PFSK-1 (cell line): ENCODE data around the gene TRIM21.

ENCODE experiments used
- FOXP2 ChIP-seq: optimal IDR thresholded peaks from 2 replicates; pipeline ENCODE3; 2011; ENCODE audit warnings: borderline replicate concordance, control low read depth, inconsistent platforms; ENCODE audit not compliant: insufficient read depth; ENCODE audit errors: extremely low read length, extremely low read depth
- POLR2AphosphoS5 ChIP-seq: IDR thresholded peaks from 2 replicates; pipeline ENCODE4 v1.6.1; 2012; ENCODE audit warnings: low read depth, mild to moderate bottlenecking, control low read depth, low read length, moderate library complexity
- SIN3A ChIP-seq: IDR thresholded peaks from 2 replicates; pipeline ENCODE4 v1.6.1; 2012; ENCODE audit warnings: mild to moderate bottlenecking, low read length, moderate library complexity, borderline replicate concordance; ENCODE audit not compliant: insufficient read depth
- TAF1 ChIP-seq: IDR thresholded peaks from 2 replicates; pipeline ENCODE4 v1.6.1; 2012; ENCODE audit warnings: low read length, control low read depth, borderline replicate concordance; ENCODE audit not compliant: insufficient read depth
- TF ChIP-seq, protein P1 (sequence below), 2 experiments: IDR thresholded peaks; 2 replicates each; pipeline versions ENCODE4 v1.6.1 to v1.8.0; 2011 to 2012; ENCODE audit warnings: low read depth in 2 of 2, low read length in 2 of 2, control low read depth in 1 of 2, inconsistent platforms in 1 of 2, mild to moderate bottlenecking in 1 of 2, moderate library complexity in 1 of 2; ENCODE audit not compliant: insufficient read depth in 1 of 2

The TRIM21 gene

DNA sequence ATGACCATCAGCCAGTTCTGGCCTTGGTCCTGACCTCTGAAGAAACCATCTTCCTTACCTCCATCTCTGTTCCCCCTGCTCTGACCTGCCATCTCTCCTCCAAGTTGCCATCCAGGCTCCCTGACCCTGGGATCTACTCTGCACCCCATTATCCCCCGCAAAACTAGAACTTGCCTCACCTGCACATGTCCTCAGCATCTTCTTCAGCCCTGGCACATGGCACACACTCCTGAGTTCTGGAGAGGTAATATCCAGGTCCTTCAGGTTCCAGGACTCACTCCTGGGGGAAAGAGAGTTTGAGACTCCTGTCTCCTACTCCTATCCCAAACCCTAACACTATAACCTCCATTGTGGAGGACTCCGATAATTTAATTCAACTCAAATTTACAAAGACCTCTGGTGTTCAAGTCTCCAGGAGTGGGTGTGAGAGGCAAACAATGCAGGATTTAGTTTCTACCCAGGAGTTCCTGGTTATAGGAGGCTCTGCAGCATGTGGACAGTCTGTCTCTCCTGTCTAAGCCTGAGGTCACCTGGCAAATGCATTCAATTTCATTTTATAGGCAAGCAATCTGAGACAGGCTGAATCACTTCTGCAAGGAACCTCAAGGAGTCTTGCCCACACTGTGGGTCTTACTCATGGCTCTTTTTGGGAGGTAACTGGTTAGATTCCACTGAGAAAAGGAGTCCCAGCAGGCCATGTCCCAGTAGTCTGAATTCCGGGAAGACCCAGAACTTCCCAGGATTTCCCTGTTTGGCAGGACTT, 7.3 kb downstream of the TRIM21 start:
- TF ChIP-seq SIN3A (no peak), TAF1 (no peak), FOXP2 (no peak), POLR2AphosphoS5 (no peak)
- TF ChIP-seq, protein P1, sequence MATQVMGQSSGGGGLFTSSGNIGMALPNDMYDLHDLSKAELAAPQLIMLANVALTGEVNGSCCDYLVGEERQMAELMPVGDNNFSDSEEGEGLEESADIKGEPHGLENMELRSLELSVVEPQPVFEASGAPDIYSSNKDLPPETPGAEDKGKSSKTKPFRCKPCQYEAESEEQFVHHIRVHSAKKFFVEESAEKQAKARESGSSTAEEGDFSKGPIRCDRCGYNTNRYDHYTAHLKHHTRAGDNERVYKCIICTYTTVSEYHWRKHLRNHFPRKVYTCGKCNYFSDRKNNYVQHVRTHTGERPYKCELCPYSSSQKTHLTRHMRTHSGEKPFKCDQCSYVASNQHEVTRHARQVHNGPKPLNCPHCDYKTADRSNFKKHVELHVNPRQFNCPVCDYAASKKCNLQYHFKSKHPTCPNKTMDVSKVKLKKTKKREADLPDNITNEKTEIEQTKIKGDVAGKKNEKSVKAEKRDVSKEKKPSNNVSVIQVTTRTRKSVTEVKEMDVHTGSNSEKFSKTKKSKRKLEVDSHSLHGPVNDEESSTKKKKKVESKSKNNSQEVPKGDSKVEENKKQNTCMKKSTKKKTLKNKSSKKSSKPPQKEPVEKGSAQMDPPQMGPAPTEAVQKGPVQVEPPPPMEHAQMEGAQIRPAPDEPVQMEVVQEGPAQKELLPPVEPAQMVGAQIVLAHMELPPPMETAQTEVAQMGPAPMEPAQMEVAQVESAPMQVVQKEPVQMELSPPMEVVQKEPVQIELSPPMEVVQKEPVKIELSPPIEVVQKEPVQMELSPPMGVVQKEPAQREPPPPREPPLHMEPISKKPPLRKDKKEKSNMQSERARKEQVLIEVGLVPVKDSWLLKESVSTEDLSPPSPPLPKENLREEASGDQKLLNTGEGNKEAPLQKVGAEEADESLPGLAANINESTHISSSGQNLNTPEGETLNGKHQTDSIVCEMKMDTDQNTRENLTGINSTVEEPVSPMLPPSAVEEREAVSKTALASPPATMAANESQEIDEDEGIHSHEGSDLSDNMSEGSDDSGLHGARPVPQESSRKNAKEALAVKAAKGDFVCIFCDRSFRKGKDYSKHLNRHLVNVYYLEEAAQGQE (IDR thresholded peaks at IDR 0.05; ENCODE audit: insufficient read depth in 1 of 2, low read depth in 2 of 2, low read length in 2 of 2) = no peak

DNA sequence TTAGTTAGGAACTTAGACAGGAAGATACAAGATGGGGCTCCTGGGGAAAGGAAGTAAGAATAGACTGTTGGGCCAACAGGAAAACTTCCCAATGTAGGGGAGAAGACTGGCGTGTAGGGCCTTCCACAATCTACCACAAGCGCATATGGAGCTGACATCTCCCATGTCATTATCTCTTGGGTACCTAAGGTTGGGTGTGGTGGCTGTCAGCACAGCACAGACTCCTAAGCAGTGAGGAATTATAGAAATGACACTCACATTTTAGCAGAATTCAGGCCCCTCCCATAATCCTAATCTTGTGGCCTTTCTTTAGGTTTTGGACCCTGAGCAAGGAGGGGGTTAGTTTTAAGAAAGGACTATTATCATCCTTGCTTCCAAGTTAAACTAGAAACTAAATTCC, 11.6 kb downstream of the TRIM21 start:
- TF ChIP-seq, protein P1 (IDR thresholded peaks at IDR 0.05; ENCODE audit: insufficient read depth in 1 of 2, low read depth in 2 of 2, low read length in 2 of 2) = no peak
- TF ChIP-seq TAF1 (no peak), SIN3A (no peak), FOXP2 (no peak), POLR2AphosphoS5 (no peak)

DNA sequence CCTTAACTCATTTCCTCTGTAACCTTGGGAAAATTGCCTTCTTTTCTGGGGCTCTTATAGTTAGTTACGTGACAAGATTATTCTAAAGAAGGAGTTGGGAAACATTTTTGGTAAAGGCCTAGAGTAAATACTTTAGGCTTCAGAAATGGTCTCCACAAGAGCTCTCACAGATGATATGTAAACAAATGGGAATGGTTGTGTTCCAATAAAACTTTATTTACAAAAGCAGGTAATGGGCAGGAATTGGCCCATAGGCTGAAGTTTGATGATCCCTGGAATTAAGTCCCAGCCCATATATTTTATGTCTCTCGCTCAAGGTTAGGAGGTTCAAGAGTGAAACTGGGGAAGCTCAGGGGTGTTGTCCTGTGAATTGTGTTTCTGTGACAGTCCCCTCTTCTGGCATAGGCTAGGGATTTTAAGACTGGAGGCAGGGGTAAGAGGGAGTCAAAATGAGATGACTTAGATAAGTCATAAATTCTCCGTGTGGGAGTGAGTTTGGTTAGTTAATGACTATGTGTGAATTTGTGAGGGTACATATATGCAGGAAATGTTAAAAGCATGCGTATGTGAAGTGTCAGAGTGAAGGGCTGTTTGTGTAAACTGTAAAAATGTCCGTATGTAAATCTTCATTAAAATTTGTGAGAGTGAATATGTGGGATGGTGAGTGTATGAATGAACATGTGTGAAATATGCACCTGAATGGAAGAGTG, 17.9 kb downstream of the TRIM21 start:
- TF ChIP-seq FOXP2 (no peak), SIN3A (no peak), TAF1 (no peak), POLR2AphosphoS5 (no peak)
- TF ChIP-seq, protein P1 (IDR thresholded peaks at IDR 0.05; ENCODE audit: insufficient read depth in 1 of 2, low read depth in 2 of 2, low read length in 2 of 2) = no peak

DNA sequence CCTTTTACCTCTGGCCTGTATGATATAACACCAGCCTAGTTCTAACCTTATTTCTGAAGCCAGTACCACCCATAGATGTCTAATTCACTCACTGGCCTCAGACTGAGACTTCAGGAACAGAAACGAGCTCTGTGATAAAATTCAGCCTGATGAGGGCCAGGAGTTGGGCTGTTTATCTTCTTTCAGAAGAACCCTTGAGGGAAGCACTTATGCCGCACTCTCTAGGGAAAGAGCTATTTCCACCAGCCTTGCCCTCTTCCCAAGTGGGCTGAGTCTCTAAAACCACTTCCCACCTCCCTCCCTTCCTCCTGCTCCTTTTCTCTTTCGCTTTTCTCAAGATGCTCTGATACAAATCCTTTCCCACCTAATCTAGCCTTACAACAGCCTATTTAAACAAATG, 23.3 kb downstream of the TRIM21 start:
- TF ChIP-seq, protein P1 (IDR thresholded peaks at IDR 0.05; ENCODE audit: insufficient read depth in 1 of 2, low read depth in 2 of 2, low read length in 2 of 2) = no peak
- no peak for TF ChIP-seq POLR2AphosphoS5
- no peak for TF ChIP-seq TAF1
- TF ChIP-seq FOXP2 = no peak
- no peak for TF ChIP-seq SIN3A
